Nephron progenitor cell (in vitro differentiated cells): Measurements from ENCODE around the gene MAP3K8.

Experiments used
- DNase-seq: peaks from one replicate; pipeline ENCODE4 v3.0.0; 2021
- H3K27ac Mint-ChIP-seq: 2 replicates; pipeline ENCODE4 v1.8.0; 2021; ENCODE audit warnings: mild to moderate bottlenecking, moderate library complexity, mixed read lengths
- H3K27me3 Mint-ChIP-seq: 2 replicates; pipeline ENCODE4 v1.8.0; 2021; ENCODE audit warnings: mild to moderate bottlenecking, low read depth, mixed read lengths; ENCODE audit not compliant: poor library complexity
- H3K36me3 Mint-ChIP-seq: 2 replicates; pipeline ENCODE4 v1.8.0; 2021; ENCODE audit warnings: low read depth, mixed read lengths
- H3K4me1 Mint-ChIP-seq: 2 replicates; pipeline ENCODE4 v1.8.0; 2021; ENCODE audit warnings: mixed read lengths
- H3K4me3 Mint-ChIP-seq: 2 replicates; pipeline ENCODE4 v1.8.0; 2021; ENCODE audit warnings: mild to moderate bottlenecking, moderate library complexity, mixed read lengths
- H3K9me3 Mint-ChIP-seq: 2 replicates; pipeline ENCODE4 v1.8.0; 2021; ENCODE audit warnings: mild to moderate bottlenecking, moderate library complexity, mixed read lengths
- CTCF ChIP-seq: fragments of 200-600 bp; sonication (generic); IDR thresholded peaks from 2 replicates; pipeline ENCODE4 v1.5.0; 2021; ENCODE audit warnings: antibody characterized with exemption

Gene MAP3K8

GRCh38 chr10:30433730-30434272 is at the start of gene MAP3K8:
MAP3K8 (plus strand) TSS chr10:30434184; CDS start chr10:30438939, 4,755 bp downstream.
- Mint-ChIP-seq H3K36me3 (peaks cover 3% of the 10 kb centered on the region), H3K4me1 (peaks cover 63% of the 10 kb centered on the region)
- no peak for TF ChIP-seq CTCF

GRCh38 chr10:30384701-30385201 is 49.2 kb upstream of the MAP3K8 start:
- Mint-ChIP-seq H3K27ac (no peak overlapping the region), H3K9me3 (no peaks in the 10 kb centered on the region), H3K4me3 (no peak overlapping the region), H3K36me3 (no peaks in the 10 kb centered on the region), H3K4me1 (peaks cover 19% of the 10 kb centered on the region), H3K27me3 (peaks cover 4% of the 10 kb centered on the region)
- no peak for DNase-seq
- no peak for TF ChIP-seq CTCF

More at GRCh38 chr10:30433730-30434272, at the start of gene MAP3K8:
- Mint-ChIP-seq H3K9me3 (no peaks in the 10 kb centered on the region), H3K4me3 (peak within 1 kb of the TSS; percentile 92), H3K27me3 (peaks cover 3% of the 10 kb centered on the region), H3K27ac (peak within 1 kb of the TSS; percentile 97)
- peak; percentile 85 for DNase-seq

GRCh38 chr10:30386801-30387588 is 47.0 kb upstream of the MAP3K8 start:
- DNase-seq: no peak
- no peak overlapping the region for H3K4me3 Mint-ChIP-seq

GRCh38 chr10:30387646-30388243 is 46.2 kb upstream of the MAP3K8 start:
- no peak for TF ChIP-seq CTCF
- Mint-ChIP-seq H3K27me3 (peaks cover 4% of the 10 kb centered on the region), H3K4me3 (no peak overlapping the region), H3K27ac (no peak overlapping the region), H3K9me3 (no peaks in the 10 kb centered on the region), H3K36me3 (no peaks in the 10 kb centered on the region), H3K4me1 (peaks cover 37% of the 10 kb centered on the region)
- no peak for DNase-seq

More at GRCh38 chr10:30386801-30387588, 47.0 kb upstream of the MAP3K8 start:
- TF ChIP-seq CTCF: no peak
- H3K27ac Mint-ChIP-seq: no peak overlapping the region
- peaks cover 31% of the 10 kb centered on the region for H3K4me1 Mint-ChIP-seq
- H3K36me3 Mint-ChIP-seq: no peaks in the 10 kb centered on the region
- H3K9me3 Mint-ChIP-seq: no peaks in the 10 kb centered on the region
- H3K27me3 Mint-ChIP-seq: peaks cover 4% of the 10 kb centered on the region

- TF ChIP-seq CTCF: no peak
- Mint-ChIP-seq H3K4me1 (peaks cover 24% of the 10 kb centered on the region), H3K4me3 (no peak overlapping the region), H3K27me3 (peaks cover 4% of the 10 kb centered on the region), H3K9me3 (no peaks in the 10 kb centered on the region), H3K27ac (no peak overlapping the region), H3K36me3 (no peaks in the 10 kb centered on the region)
- DNase-seq: no peak
Observed at GRCh38 chr10:30389543-30389942, 44.4 kb upstream of the MAP3K8 start.
